A549 (cell line): Measurements from ENCODE around the gene DNAJC8.

Experiments
- BHLHE40 ChIP-seq: IDR thresholded peaks from 2 replicates; pipeline ENCODE4 v1.6.1; 2012; ENCODE audit warnings: low read depth, low read length, inconsistent platforms
- CTCF ChIP-seq: fragments of >200 bp; sonication (Bioruptor Twin); formaldehyde crosslinking; IDR thresholded peaks from 3 replicates; pipeline ENCODE4 v1.5.1; 2016
- EHMT2 ChIP-seq: fragments of 200-600 bp; sonication (generic); IDR thresholded peaks from 2 replicates; pipeline ENCODE4 v1.6.1; 2016; ENCODE audit warnings: antibody characterized with exemption, low read depth, mild to moderate bottlenecking, moderate library complexity
- EP300 ChIP-seq, 2 experiments: fragments of >200 bp; sonication (Bioruptor Twin); formaldehyde crosslinking; IDR thresholded peaks; 2 replicates in 1 of 2; 3 replicates in 1 of 2; pipeline ENCODE4 v1.6.1; 2016 to 2017
- HMGXB4 ChIP-seq: fragments of 250-450 bp; sonication (Bioruptor Pico); IDR thresholded peaks from 2 replicates; pipeline ENCODE4 v1.5.0; 2021; ENCODE audit warnings: mild to moderate bottlenecking, moderate library complexity, borderline replicate concordance
- POLR2A ChIP-seq: IDR thresholded peaks from 2 replicates; pipeline ENCODE4 v1.6.1; 2012; ENCODE audit warnings: mild to moderate bottlenecking, low read length
- USF2 ChIP-seq: fragments of 450-650 bp; IDR thresholded peaks from 2 replicates; pipeline ENCODE4 v1.6.1; 2014; ENCODE audit warnings: antibody characterized with exemption

GRCh38 chr1:28267633-28268032 lies 34.8 kb upstream of the DNAJC8 start:
- TF ChIP-seq CTCF = no peak
- TF ChIP-seq USF2 = no peak
- TF ChIP-seq EHMT2 = no peak
- TF ChIP-seq EP300 (IDR thresholded peaks at IDR 0.05) = no peak
- TF ChIP-seq BHLHE40 = no peak
- TF ChIP-seq HMGXB4 (CRISPR knock-in tag) = no peak
- TF ChIP-seq POLR2A = no peak
